Activated naive CD8-positive, alpha-beta T cell treated with anti-CD3 and anti-CD28 coated beads, Interleukin-2, amount 10 ng/mL, durations not matched to agents 7 days and 5 days (primary cell): ENCODE data around the gene SNED1. TPM values are rescaled to one million over a fixed set of nuclear protein-coding genes. Genes with fewer than 3 reads are reported as not detected.
"Not testable (repeated sequence)": the region's sequence is repeated elsewhere in the genome, so short reads cannot be mapped to it uniquely, and the experiment has no call there.

ENCODE experiments used
- ATAC-seq: fragments of 150-1000 bp; cut with Tn5 transposase; one replicate; pipeline ENCODE4 v1.10.0; 2021; ENCODE audit warnings: low read depth, moderate library complexity
- POLR2A ChIA-PET: fragments of 350-600 bp; sonication (Branson Sonifier 250); formaldehyde crosslinking; loops from one replicate; lab custom pipeline; 2021; ENCODE audit warnings: antibody characterized with exemption; lab: Charles Lee
- DNase-seq: peaks from one replicate; pipeline ENCODE4 v3.0.0; 2021
- H3K27ac Mint-ChIP-seq: one replicate; pipeline ENCODE4 v1.8.0; 2022; ENCODE audit warnings: mild to moderate bottlenecking, mixed read lengths
- H3K27me3 Mint-ChIP-seq: one replicate; pipeline ENCODE4 v1.8.0; 2022; ENCODE audit warnings: mild to moderate bottlenecking, moderate library complexity, mixed read lengths
- H3K36me3 Mint-ChIP-seq: one replicate; pipeline ENCODE4 v1.8.0; 2021; ENCODE audit warnings: mild to moderate bottlenecking, mixed read lengths
- H3K4me1 Mint-ChIP-seq: one replicate; pipeline ENCODE4 v1.8.0; 2021; ENCODE audit warnings: mixed read lengths
- H3K4me3 Mint-ChIP-seq: one replicate; pipeline ENCODE4 v1.8.0; 2022; ENCODE audit warnings: mild to moderate bottlenecking, moderate library complexity, mixed read lengths
- H3K9me3 Mint-ChIP-seq: one replicate; pipeline ENCODE4 v1.8.0; 2021; ENCODE audit warnings: mixed read lengths
- total RNA-seq, 2 experiments: library from RNA; stranded (reverse); gene quantifications; one replicate each; pipeline ENCODE4 v1.2.3, GENCODE V29; 2021

Gene SNED1
- total RNA-seq, 2 experiments from 2014 or later: 14.5 to 18.7 TPM

DNA sequence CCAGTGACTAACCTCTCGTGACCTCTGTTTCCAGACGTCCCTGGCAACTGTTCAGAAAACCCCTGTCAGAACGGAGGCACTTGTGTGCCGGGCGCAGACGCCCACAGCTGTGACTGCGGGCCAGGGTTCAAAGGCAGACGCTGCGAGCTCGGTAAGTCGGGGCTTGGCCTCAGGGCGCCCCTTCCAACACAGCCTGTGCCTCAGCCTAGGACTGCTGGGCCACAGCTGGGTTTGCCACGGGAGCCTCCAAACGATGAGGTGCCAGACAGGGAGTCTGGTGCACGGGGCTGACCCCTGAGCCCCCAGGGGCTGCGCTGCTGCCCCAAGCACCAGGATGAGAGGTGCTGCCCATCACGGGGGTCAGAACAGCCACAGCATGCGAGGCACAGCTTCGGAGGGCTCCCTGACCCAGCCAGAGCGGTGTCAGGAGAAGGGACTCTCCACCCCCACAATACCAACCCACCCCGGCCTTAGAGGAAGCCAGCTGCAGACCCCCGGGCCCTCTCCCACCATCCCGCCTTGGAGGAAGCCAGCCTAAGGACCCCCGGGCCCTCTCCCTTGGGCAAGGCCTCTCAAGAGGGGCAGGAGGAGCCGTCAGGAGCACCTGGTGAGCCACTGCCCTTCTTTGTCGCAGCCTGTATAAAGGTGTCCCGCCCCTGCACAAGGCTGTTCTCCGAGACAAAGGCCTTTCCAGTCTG, 83.4 kb downstream of the SNED1 start:
- Mint-ChIP-seq H3K4me3 (no peak overlapping the region), H3K9me3 (no peaks in the 10 kb centered on the region), H3K4me1 (no peaks in the 10 kb centered on the region), H3K27ac (no peak overlapping the region), H3K36me3 (peaks cover 9% of the 10 kb centered on the region), H3K27me3 (no peaks in the 10 kb centered on the region)
- POLR2A ChIA-PET: interaction anchor here (1.2 kb wide), 1 partner anchor 67 kb away, joined by 3 read pairs; the partner anchor contains the start of gene PASK
- DNase-seq (no peak), ATAC-seq (no peak)

DNA sequence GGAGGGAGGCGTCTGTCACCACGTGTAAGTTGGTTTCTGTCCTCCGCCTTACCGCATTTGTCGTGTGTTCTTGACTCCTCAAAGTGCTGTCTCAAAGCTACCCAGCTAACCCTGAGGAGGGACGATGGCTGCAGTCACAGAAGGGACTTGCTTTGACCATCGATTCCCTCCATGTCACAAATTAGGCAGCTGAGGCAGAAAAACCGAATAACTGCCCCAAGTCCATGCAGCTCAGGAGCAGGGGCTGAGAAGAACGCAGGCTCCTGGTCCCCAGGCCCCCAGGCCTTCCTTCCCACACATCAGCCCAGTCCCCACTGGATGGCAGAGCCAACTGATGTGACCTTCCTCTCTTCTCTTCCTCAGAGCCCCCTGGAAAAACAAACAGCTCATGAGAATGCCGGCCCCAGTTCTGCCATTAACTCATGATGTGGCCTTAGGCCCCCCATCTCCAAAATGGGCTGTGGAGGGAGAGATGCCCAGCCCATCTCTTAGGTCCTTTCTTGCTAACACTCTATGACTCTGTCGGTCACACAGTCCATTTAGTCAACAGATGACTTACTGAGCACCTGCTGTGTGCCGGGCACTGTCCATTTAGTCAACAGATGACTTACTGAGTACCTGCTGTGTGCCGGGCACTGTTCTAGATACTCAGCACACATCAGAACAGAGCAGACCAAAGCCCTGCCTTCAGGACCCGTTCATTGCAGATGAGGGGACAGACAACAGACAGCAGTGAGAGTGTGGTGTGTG, 84.1 kb downstream of the SNED1 start:
- ATAC-seq (no peak), DNase-seq (no peak)
- POLR2A ChIA-PET: interaction anchor here (1.2 kb wide), 1 partner anchor 66 kb away, joined by 3 read pairs; the partner anchor contains the start of gene PASK
- peaks cover 9% of the 10 kb centered on the region for H3K36me3 Mint-ChIP-seq
- H3K9me3 Mint-ChIP-seq: no peaks in the 10 kb centered on the region
- H3K4me3 Mint-ChIP-seq: no peak overlapping the region
- peak overlapping the region; percentile 39 for H3K27ac Mint-ChIP-seq
- H3K27me3 Mint-ChIP-seq: no peaks in the 10 kb centered on the region
- H3K4me1 Mint-ChIP-seq: no peaks in the 10 kb centered on the region

DNA sequence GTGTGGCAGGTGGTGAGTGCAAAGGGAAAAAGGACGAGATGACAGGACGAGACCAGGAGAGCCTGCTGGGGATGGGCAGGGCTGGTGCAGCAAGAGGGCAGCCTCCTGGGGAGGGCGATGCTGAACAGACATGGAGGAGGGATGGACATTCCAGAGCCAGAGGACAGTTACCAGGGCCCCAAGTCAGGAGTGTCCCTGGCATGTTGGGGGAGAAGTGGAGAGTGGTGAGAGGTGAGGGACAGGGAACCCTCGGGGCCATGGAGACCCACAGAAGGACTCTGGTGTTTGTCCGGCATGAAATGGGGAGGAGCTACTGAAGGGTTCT, 84.6 kb downstream of the SNED1 start:
- Mint-ChIP-seq H3K4me1 (no peaks in the 10 kb centered on the region), H3K9me3 (no peaks in the 10 kb centered on the region), H3K27ac (peak overlapping the region; percentile 39), H3K27me3 (no peaks in the 10 kb centered on the region), H3K4me3 (no peak overlapping the region), H3K36me3 (peaks cover 12% of the 10 kb centered on the region)
- POLR2A ChIA-PET: no interaction called here
- no peak for DNase-seq
- ATAC-seq: no peak

DNA sequence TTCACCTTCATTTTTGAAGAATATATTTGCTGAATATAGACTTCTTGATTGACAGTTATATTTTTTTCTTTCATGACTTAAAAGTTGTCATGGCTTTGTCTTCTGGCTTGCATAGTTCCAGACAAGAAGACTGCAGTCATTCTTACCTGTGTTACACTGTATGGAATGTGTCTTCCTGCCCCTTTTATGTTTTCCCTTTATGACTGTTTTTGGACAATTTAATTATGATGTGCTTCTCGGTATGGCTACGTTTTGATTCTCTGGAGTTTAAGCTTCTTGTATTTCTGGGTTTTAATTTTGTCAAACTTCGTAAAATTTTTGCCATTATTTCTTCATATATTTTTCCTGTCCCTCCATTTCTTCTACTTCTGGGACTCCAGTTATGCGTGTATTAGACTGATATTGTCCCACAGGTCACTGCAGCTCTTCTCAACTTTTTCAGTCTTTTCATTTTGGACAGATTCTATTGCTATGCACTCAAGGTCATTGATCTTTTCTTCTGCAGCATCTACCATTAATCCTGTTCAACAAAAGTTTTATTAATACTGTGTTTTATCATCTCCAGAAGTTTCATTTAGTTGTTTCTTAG, 86.5 kb downstream of the SNED1 start:
- Mint-ChIP-seq H3K4me1 (peaks cover 3% of the 10 kb centered on the region), H3K9me3 (no peaks in the 10 kb centered on the region), H3K27me3 (no peaks in the 10 kb centered on the region), H3K27ac (no peak overlapping the region), H3K4me3 (no peak overlapping the region), H3K36me3 (peaks cover 19% of the 10 kb centered on the region)
- DNase-seq (no peak), ATAC-seq (no peak)
- POLR2A ChIA-PET: no interaction called here

DNA sequence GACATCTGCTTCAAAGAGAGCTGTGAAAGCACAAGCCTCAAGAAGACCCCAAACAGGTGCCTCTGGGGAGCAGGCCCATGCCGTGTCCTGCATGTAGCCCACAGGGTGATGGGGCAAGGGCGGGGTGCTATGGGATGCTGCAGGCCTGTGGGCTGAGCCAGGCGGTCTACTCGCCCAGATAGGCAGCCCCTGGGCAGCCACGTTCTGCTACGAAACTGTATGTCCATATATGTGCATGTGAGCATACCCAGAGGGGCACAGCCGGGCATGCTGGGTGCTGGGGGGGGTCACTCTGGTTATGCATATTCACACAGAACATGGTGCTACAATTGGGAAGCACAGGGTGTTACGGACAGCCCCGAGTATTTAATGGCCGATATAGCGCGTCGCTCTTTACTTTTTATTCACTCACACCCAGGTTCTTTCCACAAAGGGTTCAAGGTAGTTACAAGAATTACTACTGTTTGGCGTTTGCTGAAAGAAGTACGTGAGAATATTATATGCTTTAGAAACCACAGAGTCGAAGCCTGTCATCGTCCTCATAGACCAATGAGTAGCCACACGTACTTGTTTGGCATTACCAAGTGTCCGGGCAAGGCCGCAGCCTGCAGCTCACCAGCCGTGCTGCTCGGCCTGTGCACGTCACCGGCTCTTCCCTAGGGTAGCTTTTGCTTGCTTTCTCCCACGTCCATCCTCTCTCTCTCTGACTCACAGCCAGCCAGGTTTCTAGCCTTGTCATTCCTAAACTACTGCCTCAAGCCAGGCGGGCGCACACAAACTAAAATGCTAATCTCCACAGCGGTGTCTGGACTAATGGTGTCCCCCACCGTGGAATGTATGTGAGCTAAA, 89.2 kb downstream of the SNED1 start:
- Mint-ChIP-seq H3K27ac (no peak overlapping the region), H3K4me3 (no peak overlapping the region), H3K27me3 (no peaks in the 10 kb centered on the region), H3K4me1 (peaks cover 3% of the 10 kb centered on the region), H3K9me3 (no peaks in the 10 kb centered on the region), H3K36me3 (peaks cover 19% of the 10 kb centered on the region)
- ATAC-seq (no peak), DNase-seq (no peak)
- POLR2A ChIA-PET: interaction anchor here (1.0 kb wide), 1 partner anchor 9 kb away, joined by 5 read pairs; no protein-coding TSS in a partner anchor

DNA sequence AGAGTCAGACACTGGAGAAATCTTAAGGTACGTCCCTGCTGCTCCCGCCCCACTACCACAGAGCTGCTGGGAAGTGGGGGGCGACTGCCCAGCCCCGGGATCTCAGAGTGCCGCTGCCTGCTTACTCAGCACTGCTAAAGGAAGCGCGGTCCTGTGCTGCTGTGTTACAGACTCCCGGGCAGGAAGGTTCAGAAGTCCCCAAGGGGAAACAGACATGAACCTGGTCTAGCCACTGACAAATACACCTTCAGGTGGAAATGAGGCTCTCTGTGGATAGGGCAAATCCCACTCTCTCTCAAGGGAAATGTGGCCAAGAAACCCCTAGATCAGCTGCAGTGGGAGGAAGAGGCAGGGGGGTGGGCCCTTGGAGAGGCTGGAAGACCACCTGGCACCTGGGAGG, 90.0 kb downstream of the SNED1 start:
- H3K27me3 Mint-ChIP-seq: no peaks in the 10 kb centered on the region
- ATAC-seq (no peak), DNase-seq (no peak)
- H3K4me1 Mint-ChIP-seq: peaks cover 3% of the 10 kb centered on the region
- H3K4me3 Mint-ChIP-seq: no peak overlapping the region
- POLR2A ChIA-PET: interaction anchor here (1.0 kb wide), 1 partner anchor 10 kb away, joined by 5 read pairs; no protein-coding TSS in a partner anchor
- H3K36me3 Mint-ChIP-seq: peaks cover 19% of the 10 kb centered on the region
- H3K27ac Mint-ChIP-seq: no peak overlapping the region
- no peaks in the 10 kb centered on the region for H3K9me3 Mint-ChIP-seq

- ATAC-seq (no peak), DNase-seq (no peak)
- Mint-ChIP-seq H3K4me3 (no peak overlapping the region), H3K27me3 (no peaks in the 10 kb centered on the region), H3K27ac (peak overlapping the region; percentile 9), H3K36me3 (peaks cover 19% of the 10 kb centered on the region), H3K9me3 (no peaks in the 10 kb centered on the region), H3K4me1 (peaks cover 3% of the 10 kb centered on the region)
- POLR2A ChIA-PET: interaction anchor here (0.6 kb wide), 1 partner anchor 478 kb away, joined by 3 read pairs; no protein-coding TSS in a partner anchor
Measured at GRCh38 chr2:241088791-241089732, 90.6 kb downstream of the SNED1 start.

- ATAC-seq: no peak
- Mint-ChIP-seq H3K27me3 (no peaks in the 10 kb centered on the region), H3K4me1 (peaks cover 13% of the 10 kb centered on the region), H3K27ac (peak overlapping the region; percentile 8), H3K4me3 (no peak overlapping the region), H3K36me3 (peaks cover 25% of the 10 kb centered on the region), H3K9me3 (no peaks in the 10 kb centered on the region)
- no peak for DNase-seq
- POLR2A ChIA-PET: no interaction called here
Measured at GRCh38 chr2:241091201-241091600, 92.8 kb downstream of the SNED1 start.

- POLR2A ChIA-PET: no interaction called here
- no peak for ATAC-seq
- Mint-ChIP-seq H3K27me3 (no peaks in the 10 kb centered on the region), H3K4me3 (no peak overlapping the region), H3K36me3 (peaks cover 19% of the 10 kb centered on the region), H3K27ac (no peak overlapping the region), H3K4me1 (peaks cover 17% of the 10 kb centered on the region), H3K9me3 (no peaks in the 10 kb centered on the region)
- no peak for DNase-seq
Measured at GRCh38 chr2:241091734-241092445, 93.5 kb downstream of the SNED1 start.

- H3K27ac Mint-ChIP-seq: no peak overlapping the region
- ATAC-seq (no peak), DNase-seq (no peak)
- no peaks in the 10 kb centered on the region for H3K27me3 Mint-ChIP-seq
- peaks cover 22% of the 10 kb centered on the region for H3K4me1 Mint-ChIP-seq
- POLR2A ChIA-PET: no interaction called here
- peaks cover 22% of the 10 kb centered on the region for H3K36me3 Mint-ChIP-seq
- no peak overlapping the region for H3K4me3 Mint-ChIP-seq
- H3K9me3 Mint-ChIP-seq: no peaks in the 10 kb centered on the region
Measured at GRCh38 chr2:241092677-241093076, 94.3 kb downstream of the SNED1 start.

- peaks cover 18% of the 10 kb centered on the region for H3K36me3 Mint-ChIP-seq
Measured at GRCh38 chr2:241093133-241093781, 94.8 kb downstream of the SNED1 start.

More at GRCh38 chr2:241093133-241093781, 94.8 kb downstream of the SNED1 start:
- H3K9me3 Mint-ChIP-seq, DNase-seq, ATAC-seq, H3K4me3 Mint-ChIP-seq, H3K27ac Mint-ChIP-seq, H3K27me3 Mint-ChIP-seq, POLR2A ChIA-PET: not testable (repeated sequence)
- H3K4me1 Mint-ChIP-seq: peaks cover 23% of the 10 kb centered on the region
